SK-N-MC (cell line): Measurements from ENCODE around the gene PAX7.

Experiments used
- EZH2 ChIP-seq: fragments of 200-600 bp; sonication (generic); IDR thresholded peaks from one replicate; pipeline ENCODE4 v1.6.1; 2017; ENCODE audit warnings: antibody characterized with exemption
- FOXP2 ChIP-seq: optimal IDR thresholded peaks from 2 replicates; pipeline ENCODE3; 2011; ENCODE audit warnings: mild to moderate bottlenecking, moderate library complexity; ENCODE audit not compliant: insufficient read depth; ENCODE audit errors: extremely low read length, control extremely low read depth
- POLR2AphosphoS5 ChIP-seq: IDR thresholded peaks from 2 replicates; pipeline ENCODE4 v1.6.1; 2012; ENCODE audit warnings: mild to moderate bottlenecking, low read depth, low read length, borderline replicate concordance

DNA sequence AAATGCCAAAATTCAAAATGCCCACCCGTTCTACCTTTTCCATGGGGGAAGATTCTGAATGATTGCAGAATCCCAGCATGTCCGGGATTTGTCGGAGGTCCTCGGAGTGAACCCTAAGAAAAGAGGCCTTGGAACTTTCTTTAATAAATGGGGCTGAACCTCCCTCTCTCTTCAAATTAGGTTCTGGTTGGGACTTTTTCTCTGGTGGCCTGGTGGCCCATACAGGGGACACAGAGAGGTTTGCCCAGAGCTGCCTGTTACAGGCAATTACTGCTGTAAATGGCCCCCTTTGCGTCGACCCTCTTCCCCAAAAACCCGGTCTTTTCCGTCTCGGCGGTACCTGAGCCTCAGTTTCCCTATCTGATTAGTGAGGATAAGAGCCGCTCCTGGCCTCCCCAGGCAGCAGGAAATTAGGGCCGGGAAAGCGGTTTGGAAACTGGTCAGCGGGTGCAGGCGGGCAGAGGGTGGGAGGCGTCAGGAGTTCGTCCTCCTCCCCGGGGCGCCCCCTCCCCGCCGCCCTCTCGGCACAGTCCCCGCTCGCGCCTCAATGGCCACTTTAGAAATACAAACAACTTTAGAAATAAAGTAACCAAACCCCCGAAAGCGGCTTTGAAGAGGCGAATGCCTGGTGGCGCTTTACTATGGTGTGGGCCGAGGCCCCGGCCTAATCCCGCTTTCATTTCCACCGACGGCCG lies 15.6 kb downstream of the PAX7 start:
- no peak for TF ChIP-seq POLR2AphosphoS5
- no peak for TF ChIP-seq EZH2
- no peak for TF ChIP-seq FOXP2
